GM19463 (cell line): ENCODE data around the gene SCNN1A.
"Not testable (repeated sequence)": the region's sequence is repeated elsewhere in the genome, so short reads cannot be mapped to it uniquely, and the experiment has no call there.

Experiments
- ATAC-seq: cut with Tn5 transposase; IDR thresholded peaks from one replicate; pipeline ENCODE4 v1.9.1; 2021; ENCODE audit warnings: mild to moderate bottlenecking, moderate library complexity; ENCODE audit not compliant: unreplicated experiment

Gene SCNN1A

DNA sequence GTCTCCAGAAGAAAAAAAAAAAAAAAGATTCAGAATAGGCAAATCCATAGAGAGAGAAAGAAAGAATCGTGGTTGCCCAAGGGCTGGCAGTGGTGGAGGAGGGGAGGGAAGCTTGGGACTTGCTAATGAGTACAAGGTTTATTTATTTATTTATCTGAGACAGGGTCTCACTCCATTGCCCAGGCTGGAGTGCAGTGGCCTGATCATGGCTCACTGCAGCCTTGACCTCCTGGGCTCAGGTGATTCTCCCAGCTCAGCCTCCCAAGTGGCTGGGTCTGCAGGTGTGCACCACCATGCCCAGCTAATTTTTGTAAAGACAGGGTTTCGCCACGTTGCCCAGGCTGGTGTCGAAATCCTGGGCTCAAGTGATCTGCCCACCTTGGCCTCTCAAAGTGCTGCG is 23.7 kb downstream of the SCNN1A start:
- no peak for ATAC-seq

DNA sequence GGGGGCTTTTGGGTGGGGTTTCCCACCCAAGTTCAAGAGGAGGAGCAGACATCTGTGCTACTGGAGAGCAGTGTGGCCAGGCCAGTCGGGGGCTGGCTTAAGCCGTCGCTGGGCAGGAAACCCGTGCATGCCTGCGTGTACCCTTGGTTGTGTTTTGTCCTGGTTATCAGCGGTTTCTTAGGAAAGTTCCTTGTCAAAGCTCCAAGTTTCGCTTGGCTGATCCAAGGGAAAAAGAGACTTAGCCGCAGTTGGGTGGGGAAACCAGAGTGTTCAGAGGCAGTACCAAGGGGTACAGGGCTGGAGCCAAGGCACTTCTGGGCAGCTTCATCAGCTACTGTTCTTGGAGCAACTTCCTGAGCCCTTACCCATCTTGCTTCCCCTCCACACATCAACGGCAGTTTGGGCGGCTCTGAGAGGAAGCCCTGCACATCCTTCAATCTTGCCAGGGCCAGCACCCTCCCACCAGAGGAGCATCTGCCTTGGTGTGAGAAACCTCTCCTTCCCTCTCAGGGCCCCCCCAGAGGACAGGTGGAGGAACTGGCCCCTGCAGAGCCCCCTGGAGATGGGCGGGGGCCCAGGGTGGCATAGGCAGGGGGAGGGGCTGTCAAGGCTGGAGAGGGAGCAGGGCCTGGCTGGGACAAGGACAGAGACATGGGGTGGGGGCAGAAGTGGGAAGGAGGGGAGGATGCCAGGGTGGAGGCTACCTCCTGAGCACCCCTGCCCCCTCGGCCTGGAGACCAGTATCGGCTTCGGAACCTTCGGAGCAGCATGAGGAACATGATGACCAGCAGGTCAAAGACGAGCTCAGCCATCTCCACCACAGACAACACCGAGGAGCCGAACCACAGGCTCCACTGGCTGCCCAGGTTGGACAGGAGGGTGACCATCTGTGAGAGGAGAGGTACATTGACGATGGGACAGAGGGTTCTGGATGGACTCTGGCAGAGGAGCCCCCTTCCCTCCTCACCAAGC is 27.7 kb downstream of the SCNN1A start:
- no peak for ATAC-seq

DNA sequence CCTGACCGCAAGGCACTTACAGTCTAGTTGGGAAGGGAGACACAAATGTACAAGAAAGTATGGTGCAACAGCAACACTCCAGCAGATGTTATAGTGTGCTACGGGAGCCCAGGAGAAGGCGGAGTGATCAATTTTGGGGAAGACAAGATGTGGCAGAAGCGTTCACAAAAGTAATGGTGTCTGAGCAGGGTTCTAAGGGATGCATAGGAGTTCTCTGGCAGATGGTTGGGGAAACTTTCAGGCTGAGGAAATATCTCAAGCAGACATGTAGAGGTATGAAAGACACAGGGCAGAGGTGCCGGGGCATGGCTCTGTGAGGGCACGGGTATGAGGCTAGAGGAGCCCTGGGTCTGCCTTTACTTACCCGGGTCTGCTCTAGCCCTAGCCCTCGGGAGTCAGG is 28.4 kb downstream of the SCNN1A start:
- ATAC-seq: no peak

DNA sequence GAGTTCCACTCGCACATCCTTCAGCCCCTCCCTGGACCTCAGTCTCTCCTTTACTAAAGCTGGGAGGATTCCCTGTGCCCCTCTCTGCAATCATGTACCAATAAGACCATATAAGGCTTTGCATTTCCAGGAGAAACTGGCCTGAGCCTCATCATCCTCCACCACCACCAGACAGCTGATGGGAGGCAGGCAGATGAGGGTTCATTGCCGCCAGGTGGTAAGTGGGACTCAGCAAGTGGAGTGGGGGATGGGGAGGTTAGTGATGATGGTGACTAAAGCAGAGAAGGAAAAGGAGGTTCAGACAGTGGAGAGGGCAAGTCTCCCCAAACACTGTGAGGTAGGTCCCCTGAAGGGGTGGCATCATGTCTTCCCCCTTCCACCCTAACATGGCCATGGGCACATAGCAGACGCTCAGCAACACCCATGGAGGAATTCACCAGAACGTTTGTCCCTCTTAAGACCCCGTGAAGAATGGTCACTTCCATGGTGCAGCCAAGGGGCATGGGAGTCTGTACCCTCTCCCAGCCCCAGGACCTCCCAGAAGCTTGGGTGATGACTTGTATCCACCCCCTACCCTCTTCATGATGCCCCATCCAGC is 29.0 kb downstream of the SCNN1A start:
- ATAC-seq: no peak

DNA sequence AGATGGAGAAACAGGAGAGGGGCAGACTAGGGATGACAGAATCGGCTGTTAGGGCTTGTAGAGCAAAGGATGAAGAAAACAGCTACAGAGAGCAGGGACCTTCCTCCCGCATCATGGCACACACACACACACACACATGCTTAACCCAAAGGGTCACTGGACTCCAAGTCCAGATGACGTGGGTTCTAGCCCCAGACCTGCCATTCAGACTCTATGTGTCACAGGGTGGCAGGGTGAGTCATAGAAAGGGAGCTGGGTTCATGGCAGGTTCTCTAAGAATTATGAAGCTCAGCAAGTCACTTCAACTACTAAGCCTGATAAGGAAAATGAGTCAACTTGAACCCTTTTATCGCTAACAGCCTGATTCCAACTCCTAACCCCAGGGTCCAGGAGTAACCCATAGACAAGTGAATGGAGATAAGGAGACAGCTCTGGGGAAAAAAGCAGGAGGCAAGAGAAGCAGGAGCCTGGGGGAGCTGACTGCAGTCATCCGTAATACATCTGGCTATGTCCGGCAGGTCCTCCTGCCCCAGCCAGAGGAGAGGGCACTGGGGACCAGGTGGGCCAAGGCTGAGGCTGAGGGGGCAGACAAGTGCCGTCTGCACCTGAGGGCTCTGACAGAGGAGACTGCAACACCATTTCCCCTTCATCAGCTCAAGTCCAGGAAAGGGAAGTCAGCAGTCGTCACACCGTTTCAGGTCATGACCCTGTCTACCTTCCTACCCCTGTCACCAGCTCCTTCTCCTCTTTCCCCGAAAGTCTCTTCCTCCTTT is 29.9 kb downstream of the SCNN1A start:
- no peak for ATAC-seq

DNA sequence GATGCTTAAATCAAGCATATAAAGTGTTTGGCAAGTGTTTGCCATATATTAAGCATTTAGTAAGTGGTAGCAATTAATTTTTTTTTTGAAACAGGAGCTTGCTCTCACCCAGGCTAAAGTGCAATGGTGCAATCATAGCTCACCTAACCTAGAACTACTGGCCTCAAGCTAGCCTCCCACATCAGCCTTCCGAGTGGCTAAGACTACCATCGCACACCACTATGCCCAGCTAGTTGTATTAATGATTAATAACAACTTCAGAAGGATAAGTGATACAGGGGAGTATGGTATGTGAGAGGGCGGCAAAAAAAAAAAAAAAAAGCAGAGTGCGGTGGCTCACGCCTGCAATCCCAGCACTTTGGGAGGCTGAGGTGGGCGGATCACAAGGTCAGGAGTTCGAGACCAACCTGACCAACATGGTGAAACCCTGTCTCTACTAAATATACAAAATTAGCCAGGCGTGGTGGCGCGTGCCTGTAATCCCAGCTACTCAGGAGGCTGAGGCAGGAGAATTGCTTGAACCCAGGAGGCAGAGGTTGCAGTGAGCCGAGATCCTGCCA is 31.2 kb downstream of the SCNN1A start:
- not testable (repeated sequence) for ATAC-seq

DNA sequence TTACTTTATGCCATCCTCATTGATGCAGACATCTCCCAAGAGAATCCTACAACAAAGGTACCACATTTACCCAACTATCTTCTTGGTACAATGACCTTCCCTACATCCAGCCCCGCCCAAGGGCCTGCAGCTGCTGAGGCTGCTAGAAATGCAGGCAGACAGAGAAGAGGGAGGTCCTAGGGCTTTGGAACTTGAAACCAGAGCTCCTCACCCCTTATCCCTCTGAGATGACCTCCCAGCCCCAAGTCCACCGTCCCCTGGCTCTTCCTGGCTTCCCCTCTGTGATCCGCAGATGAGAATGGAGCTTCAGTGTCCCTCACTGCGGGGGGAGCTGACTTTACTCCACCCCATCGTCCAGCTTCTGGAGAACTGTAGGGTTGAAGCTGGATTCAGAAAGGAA is 31.8 kb downstream of the SCNN1A start:
- ATAC-seq: no peak

DNA sequence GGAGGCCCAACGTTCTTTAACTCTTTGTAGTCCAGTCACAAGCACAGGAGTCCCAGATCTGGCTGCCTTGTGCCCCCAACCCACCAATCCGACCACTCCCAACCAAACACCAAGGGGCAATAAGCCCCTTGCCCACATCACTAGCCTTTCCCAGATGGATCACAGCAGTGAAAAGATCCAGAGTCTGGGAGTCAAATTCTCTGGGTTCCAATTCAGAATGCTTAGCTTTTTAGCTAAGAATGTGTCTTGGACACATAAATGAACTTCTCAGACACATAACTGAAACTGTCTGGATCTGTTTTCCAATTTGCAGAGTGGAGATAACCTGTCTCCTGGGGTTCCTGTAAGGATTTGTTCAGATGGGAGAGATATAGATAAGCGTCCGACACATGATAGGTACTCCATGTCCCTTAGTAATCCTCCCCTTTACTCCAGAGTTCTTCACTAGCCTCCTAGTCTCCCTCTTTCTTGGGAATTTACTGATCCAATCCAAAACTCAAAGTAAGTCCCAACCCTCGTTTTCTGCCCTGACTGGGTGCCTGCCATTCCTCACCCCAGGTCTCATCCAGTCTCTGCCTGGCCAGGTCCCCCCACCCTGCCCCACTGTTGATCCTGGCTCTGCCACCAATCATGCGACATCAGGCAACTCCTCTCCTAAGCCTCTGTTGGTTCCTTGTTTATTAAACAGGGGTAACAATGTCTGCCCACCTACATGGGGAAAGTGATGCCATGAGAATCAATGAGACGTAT is 33.0 kb downstream of the SCNN1A start:
- no peak for ATAC-seq

DNA sequence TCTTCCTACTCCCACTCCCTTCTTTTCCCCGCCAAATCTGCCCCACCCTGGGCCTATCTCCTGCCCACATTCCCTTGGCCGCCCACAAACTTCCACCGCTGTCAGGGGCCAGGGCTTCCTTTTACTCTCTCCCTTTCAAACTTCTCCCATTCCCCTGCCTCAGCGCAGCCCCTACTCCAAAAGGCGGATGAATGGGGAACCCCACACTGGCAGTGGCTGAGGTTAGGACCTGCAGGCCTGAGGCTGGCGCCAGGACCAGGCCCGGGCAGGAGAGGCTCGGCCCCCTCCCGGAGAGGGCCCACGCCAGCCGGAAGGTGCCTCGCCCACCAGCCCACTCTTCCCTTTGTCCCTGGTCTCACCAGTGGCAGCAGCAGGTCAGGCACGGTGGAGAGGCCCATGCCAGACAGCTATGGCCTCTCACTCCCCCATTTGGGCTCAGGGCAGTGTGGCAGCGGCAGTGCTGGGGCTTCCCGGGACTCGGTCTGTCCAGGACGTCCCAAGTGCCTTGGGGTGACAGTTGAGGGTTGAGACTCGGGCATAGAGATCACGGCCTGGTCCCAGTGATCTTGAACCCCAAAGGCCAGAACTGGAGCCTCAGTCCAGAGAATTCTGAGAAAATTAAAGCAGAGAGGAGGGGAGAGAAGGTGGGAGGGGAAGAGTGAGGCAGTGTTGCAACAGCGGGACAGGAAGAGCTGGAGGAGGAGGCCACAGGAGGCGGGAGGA is 33.8 kb downstream of the SCNN1A start, which contains the start of gene TNFRSF1A:
Gene TNFRSF1A (minus strand): TSS at position 660 of the 723 bp plus-strand sequence. CDS start 262 bp downstream, at position 398.
- ATAC-seq: no peak

DNA sequence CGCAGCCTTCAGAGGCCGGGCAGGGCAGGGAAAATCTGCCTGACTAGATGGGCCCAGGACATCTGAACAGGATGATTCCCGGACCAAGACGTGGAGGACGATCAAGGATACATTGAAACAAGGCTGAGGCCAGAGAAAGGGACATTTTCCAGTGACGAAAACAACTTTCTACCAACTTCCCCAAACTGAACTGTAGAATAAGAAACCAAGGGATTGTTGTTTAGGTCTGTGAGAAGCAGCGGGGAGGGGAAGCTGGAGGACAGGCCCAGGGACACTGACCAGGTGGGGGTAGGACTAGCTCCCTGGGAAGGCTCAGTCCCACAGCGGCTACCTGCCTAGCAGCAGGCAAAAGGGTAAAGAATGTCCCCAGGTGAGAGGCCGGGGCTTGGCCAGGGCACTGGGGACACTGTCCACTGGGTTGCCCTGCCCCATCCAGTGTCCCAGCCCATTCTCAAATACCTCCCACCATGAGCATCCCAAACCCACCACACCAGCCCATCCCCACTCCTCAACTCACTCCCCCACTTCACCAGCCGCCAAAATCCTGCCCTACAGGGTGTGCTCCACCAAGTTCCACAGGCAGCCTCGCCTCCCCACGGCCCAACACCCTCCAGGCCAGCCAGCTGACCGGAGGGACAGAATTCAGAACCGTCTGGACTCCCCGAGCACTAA is 34.5 kb downstream of the SCNN1A start:
- no peak for ATAC-seq

DNA sequence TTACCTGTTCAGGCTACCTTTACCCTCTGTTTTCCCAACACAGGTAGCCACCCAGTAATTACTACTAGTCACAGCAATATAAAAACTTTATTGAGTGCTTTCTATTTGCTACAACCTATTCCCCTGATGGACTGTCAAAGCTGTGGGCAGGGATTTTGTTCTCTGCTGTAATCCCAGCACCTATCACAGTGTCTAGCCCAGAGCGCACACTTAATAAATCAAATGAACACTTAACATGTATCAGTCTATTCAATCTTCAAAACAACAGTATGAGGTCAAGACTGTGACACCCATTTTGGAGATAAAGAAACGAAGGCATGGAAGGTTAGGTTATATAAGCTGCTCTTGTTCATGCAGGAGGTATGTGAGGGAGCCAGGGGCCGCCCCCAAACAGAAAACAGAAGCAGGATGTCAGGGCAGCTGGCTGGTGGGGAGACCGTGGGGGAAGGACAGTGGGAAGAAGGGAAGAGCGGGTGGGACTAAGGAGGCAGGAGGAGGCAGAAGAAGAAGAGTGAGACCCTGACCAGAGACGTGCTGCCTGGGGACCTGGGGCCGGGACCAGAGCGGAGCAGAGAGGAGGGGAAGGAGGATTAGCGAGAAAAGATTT is 35.2 kb downstream of the SCNN1A start:
- ATAC-seq: no peak

DNA sequence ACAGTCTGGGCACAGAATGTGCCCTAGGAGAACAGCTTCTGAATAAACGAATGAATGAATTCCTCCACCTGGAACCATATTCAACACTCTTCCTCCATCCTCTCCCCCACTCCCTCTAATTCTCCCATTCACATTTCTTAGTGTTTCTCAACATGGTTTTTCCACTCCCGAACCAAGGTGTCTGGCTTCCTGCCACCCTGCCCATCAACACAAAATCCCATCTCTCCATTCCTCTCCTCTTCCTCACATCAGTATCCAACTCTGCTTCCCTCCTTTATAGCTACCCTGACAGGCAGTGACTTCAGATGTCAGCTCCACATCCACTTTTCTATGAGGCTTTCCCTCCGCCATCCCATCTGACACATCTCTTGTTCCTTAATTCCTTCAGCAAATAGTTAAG is 36.4 kb downstream of the SCNN1A start:
- ATAC-seq: no peak

DNA sequence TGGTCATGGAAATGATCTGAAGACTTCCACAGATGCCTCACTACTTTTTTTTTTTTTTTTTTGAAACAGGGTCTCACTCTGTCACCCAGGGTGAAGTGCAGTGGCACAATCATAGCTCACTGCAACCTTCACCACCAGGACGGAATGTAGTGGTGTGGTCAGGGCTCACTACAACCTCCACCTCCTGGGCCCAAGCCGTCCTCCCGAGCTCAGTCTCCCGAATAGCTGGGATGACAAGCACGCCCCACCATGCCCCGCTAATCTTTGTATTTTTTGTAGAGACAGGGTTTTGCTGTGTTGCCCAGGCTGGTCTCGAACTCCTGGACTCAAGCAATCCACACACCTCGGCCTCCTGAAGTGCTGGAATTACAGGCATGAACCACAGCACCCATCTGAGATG is 36.8 kb downstream of the SCNN1A start:
- ATAC-seq: not testable (repeated sequence)

DNA sequence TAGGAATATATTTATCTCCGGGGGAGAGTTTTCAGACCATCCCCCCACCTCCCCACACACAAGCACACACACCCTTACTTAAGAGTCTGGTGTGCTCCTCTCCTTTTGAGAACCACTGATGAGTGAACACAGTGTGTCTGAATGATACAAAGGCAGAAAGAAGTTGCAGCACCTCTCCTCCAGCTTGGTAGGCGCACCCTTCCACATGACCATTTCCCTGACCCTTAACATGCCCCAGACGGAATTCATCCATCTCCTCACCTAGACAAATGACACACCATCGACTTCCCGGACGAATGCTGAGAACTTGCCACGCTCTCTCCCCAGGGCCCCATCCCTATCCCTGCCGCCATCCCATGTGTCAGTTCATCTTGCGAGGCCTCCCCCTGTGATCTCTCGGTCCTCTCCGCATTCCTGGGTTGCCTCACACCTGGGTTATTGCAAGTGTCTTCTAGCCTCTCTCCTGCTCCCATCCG is 37.4 kb downstream of the SCNN1A start:
- ATAC-seq: no peak

DNA sequence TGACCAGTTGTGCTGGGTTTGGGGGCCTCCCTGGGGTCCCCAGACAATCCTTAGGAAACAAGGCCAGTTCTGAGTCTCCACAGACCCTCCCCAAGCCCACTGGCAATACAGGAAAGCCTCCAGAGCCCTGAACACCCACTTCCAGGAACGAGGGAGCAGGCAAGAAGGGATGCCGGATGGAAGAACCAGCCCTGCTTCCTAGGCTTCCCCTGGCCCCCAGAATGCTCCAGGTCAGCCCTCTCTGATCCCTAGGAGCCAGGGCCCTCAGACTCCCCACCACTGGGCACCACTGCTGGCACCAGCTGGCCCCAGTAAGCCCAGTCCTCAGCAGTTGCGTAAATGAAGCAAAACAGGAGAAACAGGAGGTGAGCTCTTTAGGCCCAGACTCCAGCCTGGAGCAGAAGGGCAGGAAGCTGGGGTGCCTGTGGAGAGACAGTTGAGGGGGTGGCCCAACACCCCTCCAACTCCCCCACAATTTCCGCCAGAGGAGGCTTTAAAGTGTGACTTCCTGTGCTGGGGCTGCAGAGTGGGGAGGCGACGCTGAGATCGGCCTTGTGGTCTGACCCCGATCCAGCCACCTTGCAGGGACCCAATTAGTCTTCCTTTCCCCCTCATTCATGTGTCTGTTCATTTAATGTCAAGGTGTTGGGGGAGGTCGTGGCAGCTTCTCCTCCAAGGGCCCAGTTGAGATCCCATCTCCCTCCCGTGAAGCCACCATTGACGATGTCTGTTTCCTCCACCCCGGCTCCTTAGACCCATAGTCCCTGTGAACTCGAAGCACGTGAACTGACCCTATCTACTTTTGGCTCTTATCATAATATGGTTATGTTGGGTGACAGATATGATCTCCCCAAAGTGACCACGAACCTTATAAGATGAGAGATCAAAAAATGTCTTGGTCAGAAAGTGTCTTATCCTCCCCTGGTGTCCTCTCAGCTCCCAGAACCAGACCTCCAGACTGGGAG is 38.2 kb downstream of the SCNN1A start:
- no peak for ATAC-seq

DNA sequence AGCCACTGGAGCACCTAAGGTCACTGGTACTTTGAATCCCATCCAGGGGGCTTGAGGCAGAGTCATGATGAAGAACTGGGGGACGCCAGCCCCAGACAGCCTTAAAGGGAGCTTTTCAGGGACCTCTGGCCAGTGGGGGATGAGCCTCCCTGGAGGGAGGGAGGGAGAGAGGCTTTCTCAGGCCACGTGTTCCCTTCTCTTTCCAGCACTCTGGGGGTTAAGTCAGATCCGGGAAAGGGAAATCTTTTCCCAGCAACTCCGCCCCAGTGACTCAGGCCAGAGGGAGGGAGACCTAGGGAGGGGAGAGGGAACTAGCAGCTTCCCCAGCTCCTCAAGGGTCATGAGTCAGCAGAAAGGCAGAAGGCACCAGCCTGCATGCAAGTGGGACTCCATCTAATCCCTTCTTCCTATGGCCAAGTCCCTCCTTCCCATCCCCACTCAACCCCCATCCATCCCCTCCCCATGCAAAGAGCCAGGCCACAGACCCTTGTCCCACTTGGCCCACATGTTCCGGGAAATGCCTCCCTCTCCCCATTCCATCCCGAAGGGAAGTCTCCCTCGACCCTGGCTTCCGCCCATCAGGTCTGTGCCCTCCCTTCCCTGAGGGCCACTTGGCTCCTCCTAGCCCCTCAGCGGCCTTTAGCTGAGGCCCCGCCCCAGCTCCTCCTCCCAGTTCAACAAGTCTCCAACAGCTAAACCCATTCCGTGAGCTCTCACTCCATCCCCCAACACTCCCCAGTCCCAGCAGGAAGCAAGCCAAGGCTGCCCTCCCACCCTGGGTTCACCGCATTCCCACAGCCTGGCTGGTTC is 39.1 kb downstream of the SCNN1A start:
- peak; percentile 37 for ATAC-seq
